GM12878 (cell line): ENCODE data around the gene CRTC3. TPM values are rescaled to one million over a fixed set of nuclear protein-coding genes. Genes with fewer than 3 reads are reported as not detected.
A peak's percentile ranks its signal among the peaks of the same experiment; 100 is the strongest.

Experiments
- IKZF1 ChIP-seq: fragments of 450-650 bp; conservative IDR thresholded peaks from 2 replicates; pipeline ENCODE4 v1.6.1; 2017; ENCODE audit warnings: antibody characterized with exemption, mild to moderate bottlenecking
- LARP7 ChIP-seq: fragments of 450-650 bp; IDR thresholded peaks from 2 replicates; pipeline ENCODE4 v1.6.1; 2017; ENCODE audit warnings: mild to moderate bottlenecking
- MTA2 ChIP-seq: fragments of 450-650 bp; IDR thresholded peaks from 2 replicates; pipeline ENCODE4 v1.6.1; 2016; ENCODE audit warnings: low read depth, mild to moderate bottlenecking, moderate library complexity
- POLR2AphosphoS2 ChIP-seq: IDR thresholded peaks from 2 replicates; pipeline ENCODE4 v1.6.1; 2011; ENCODE audit warnings: low read depth, mild to moderate bottlenecking, low read length, improper control_type of control experiment, moderate library complexity
- POLR2AphosphoS5 ChIP-seq: IDR thresholded peaks from 2 replicates; pipeline ENCODE4 v1.6.1; 2011; ENCODE audit warnings: mild to moderate bottlenecking, low read length, inconsistent platforms
- SMC3 ChIP-seq: IDR thresholded peaks from 2 replicates; pipeline ENCODE4 v1.6.1; 2011; ENCODE audit warnings: low read length, improper control_type of control experiment, borderline replicate concordance
- SRF ChIP-seq, 2 experiments: IDR thresholded peaks; 2 replicates each; pipeline ENCODE4 v1.6.1; 2011; ENCODE audit warnings: low read depth in 2 of 2, low read length in 2 of 2, mild to moderate bottlenecking in 1 of 2, moderate library complexity in 1 of 2
- TARDBP ChIP-seq: IDR thresholded peaks from 2 replicates; pipeline ENCODE4 v1.6.1; 2016; ENCODE audit warnings: borderline replicate concordance
- ZBED1 ChIP-seq: IDR thresholded peaks from 2 replicates; pipeline ENCODE4 v1.6.1; 2016; ENCODE audit warnings: borderline replicate concordance
- ZNF24 ChIP-seq: fragments of 450-650 bp; IDR thresholded peaks from 2 replicates; pipeline ENCODE4 v1.6.1; 2017; ENCODE audit warnings: antibody characterized with exemption, mild to moderate bottlenecking
- polyA plus RNA-seq, 11 experiments: library from polyadenylated mRNA; depleted of rRNA in 4 of 11; unstranded in 6 of 11; stranded (reverse) in 5 of 11; fragments of >200 nt; fragmentation: Nextera tagmentation in 4 of 11; fragmentation: Illumina TruSeq in 1 of 11; extraction: Ambion mirVana in 4 of 11; extraction: Trizol in 1 of 11; gene quantifications; 1 replicate in 1 of 11; 2 replicates in 10 of 11; pipeline versions ENCODE4 v1.2.1 to v1.2.3, GENCODE V29; 2011 to 2016; ENCODE audit warnings: inconsistent platforms in 2 of 11, missing spikeins in 2 of 11, low read depth in 1 of 11
- total RNA-seq, 4 experiments: library from RNA; depleted of rRNA in 3 of 4; stranded (reverse); fragments of >200 nt in 3 of 4; fragmentation: Illumina TruSeq in 1 of 4; extraction: Trizol in 1 of 4; gene quantifications; 2 replicates each; pipeline versions ENCODE4 v1.2.1 to v1.2.3, GENCODE V29; 2013 to 2021
- TF ChIP-seq, protein P1 (sequence below): fragments of 150-350 bp; IDR thresholded peaks from 2 replicates; pipeline ENCODE4 v1.6.1; 2016; ENCODE audit warnings: low read depth, low read length
- TF ChIP-seq, protein P2 (sequence below), 3 experiments: IDR thresholded peaks in 2 of 3; conservative IDR thresholded peaks in 1 of 3; 2 replicates each; pipeline ENCODE4 v1.5.1; 2011; ENCODE audit warnings: low read depth in 3 of 3, low read length in 3 of 3, mild to moderate bottlenecking in 3 of 3, control low read depth in 2 of 3, moderate library complexity in 2 of 3, inconsistent platforms in 1 of 3, mixed read lengths in 1 of 3; ENCODE audit not compliant: control insufficient read depth in 2 of 3, insufficient read depth in 1 of 3; ENCODE audit errors: extremely low read depth in 1 of 3
- TF ChIP-seq, protein P3 (sequence below): fragments of 450-650 bp; formaldehyde crosslinking; IDR thresholded peaks from 2 replicates; pipeline ENCODE4 v1.4.0; 2022; ENCODE audit warnings: mild to moderate bottlenecking, moderate library complexity

CRTC3 gene
- total and polyA plus RNA-seq, 10 of the 15 experiments (the other 5 are each of a cell fraction or from before 2014, with no cell fraction given), result 3.5 to 36.9 (median 18.9) TPM

GRCh38 chr15:90620379-90621067, 90.8 kb downstream of the CRTC3 start (continued):
- TF ChIP-seq ZNF24 (no peak), IKZF1 (no peak), LARP7 (no peak), POLR2AphosphoS5 (no peak), ZBED1 (no peak), POLR2AphosphoS2 (no peak), SMC3 (peak; percentile 19; the same call in 1 of the 2 replicates), MTA2 (0 out of 2 replicates have a peak, but pooled peaks have one; percentile 28), SRF (IDR thresholded peaks at IDR 0.05; ENCODE audit: low read depth in 2 of 2, low read length in 2 of 2) (no peak), TARDBP (no peak)
- TF ChIP-seq, protein P1, sequence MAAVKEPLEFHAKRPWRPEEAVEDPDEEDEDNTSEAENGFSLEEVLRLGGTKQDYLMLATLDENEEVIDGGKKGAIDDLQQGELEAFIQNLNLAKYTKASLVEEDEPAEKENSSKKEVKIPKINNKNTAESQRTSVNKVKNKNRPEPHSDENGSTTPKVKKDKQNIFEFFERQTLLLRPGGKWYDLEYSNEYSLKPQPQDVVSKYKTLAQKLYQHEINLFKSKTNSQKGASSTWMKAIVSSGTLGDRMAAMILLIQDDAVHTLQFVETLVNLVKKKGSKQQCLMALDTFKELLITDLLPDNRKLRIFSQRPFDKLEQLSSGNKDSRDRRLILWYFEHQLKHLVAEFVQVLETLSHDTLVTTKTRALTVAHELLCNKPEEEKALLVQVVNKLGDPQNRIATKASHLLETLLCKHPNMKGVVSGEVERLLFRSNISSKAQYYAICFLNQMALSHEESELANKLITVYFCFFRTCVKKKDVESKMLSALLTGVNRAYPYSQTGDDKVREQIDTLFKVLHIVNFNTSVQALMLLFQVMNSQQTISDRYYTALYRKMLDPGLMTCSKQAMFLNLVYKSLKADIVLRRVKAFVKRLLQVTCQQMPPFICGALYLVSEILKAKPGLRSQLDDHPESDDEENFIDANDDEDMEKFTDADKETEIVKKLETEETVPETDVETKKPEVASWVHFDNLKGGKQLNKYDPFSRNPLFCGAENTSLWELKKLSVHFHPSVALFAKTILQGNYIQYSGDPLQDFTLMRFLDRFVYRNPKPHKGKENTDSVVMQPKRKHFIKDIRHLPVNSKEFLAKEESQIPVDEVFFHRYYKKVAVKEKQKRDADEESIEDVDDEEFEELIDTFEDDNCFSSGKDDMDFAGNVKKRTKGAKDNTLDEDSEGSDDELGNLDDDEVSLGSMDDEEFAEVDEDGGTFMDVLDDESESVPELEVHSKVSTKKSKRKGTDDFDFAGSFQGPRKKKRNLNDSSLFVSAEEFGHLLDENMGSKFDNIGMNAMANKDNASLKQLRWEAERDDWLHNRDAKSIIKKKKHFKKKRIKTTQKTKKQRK, result no peak
- TF ChIP-seq, protein P2, sequence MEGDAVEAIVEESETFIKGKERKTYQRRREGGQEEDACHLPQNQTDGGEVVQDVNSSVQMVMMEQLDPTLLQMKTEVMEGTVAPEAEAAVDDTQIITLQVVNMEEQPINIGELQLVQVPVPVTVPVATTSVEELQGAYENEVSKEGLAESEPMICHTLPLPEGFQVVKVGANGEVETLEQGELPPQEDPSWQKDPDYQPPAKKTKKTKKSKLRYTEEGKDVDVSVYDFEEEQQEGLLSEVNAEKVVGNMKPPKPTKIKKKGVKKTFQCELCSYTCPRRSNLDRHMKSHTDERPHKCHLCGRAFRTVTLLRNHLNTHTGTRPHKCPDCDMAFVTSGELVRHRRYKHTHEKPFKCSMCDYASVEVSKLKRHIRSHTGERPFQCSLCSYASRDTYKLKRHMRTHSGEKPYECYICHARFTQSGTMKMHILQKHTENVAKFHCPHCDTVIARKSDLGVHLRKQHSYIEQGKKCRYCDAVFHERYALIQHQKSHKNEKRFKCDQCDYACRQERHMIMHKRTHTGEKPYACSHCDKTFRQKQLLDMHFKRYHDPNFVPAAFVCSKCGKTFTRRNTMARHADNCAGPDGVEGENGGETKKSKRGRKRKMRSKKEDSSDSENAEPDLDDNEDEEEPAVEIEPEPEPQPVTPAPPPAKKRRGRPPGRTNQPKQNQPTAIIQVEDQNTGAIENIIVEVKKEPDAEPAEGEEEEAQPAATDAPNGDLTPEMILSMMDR (IDR thresholded peaks at IDR 0.05 in 2 of 3, conservative IDR thresholded peaks at IDR 0.05 in 1 of 3; ENCODE audit: control insufficient read depth in 2 of 3, extremely low read depth in 1 of 3, insufficient read depth in 1 of 3, low read depth in 3 of 3, low read length in 3 of 3), result no peak
- TF ChIP-seq, protein P3, sequence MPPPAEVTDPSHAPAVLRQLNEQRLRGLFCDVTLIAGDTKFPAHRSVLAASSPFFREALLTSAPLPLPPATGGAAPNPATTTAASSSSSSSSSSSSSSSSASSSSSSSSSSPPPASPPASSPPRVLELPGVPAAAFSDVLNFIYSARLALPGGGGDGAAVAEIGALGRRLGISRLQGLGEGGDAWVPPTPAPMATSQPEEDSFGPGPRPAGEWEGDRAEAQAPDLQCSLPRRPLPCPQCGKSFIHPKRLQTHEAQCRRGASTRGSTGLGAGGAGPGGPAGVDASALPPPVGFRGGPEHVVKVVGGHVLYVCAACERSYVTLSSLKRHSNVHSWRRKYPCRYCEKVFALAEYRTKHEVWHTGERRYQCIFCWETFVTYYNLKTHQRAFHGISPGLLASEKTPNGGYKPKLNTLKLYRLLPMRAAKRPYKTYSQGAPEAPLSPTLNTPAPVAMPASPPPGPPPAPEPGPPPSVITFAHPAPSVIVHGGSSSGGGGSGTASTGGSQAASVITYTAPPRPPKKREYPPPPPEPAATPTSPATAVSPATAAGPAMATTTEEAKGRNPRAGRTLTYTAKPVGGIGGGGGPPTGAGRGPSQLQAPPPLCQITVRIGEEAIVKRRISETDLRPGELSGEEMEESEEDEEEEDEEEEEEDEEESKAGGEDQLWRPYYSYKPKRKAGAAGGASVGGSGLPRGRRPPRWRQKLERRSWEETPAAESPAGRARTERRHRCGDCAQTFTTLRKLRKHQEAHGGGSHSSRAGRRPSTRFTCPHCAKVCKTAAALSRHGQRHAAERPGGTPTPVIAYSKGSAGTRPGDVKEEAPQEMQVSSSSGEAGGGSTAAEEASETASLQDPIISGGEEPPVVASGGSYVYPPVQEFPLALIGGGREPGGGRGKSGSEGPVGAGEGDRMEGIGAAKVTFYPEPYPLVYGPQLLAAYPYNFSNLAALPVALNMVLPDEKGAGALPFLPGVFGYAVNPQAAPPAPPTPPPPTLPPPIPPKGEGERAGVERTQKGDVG (CRISPR knock-in tag), result no peak
